IMR-90 (cell line): Measurements from ENCODE around the gene ODF2. TPM values are rescaled to one million over a fixed set of nuclear protein-coding genes. Genes with fewer than 3 reads are reported as not detected.
A peak's percentile ranks its signal among the peaks of the same experiment; 100 is the strongest.

Experiments
- ATAC-seq: fragments of 200-7000 bp; cut with Tn5 transposase; 2 replicates; pipeline ENCODE4 v1.9.1; 2020; ENCODE audit warnings: low read depth, mild to moderate bottlenecking, moderate library complexity
- BruUV-seq: library from RNA; stranded (reverse); fragments of 400-500 nt; replicated peaks from 2 replicates; lab custom pipeline; 2021; lab: Mats Ljungman, UMichigan
- CTCF ChIA-PET: fragments of 300-600 bp; formaldehyde crosslinking; extraction: SDS; loops from one replicate; lab custom pipeline; 2021; ENCODE audit warnings: antibody characterized with exemption; lab: Yijun Ruan, JAX
- POLR2A ChIA-PET: fragments of 300-600 bp; sonication (Branson Sonifier 250); formaldehyde crosslinking; loops from one replicate; lab custom pipeline; 2022; ENCODE audit warnings: antibody characterized with exemption; ENCODE audit not compliant: unreplicated experiment; lab: Charles Lee
- DNase-seq: peaks from one replicate; pipeline ENCODE4 v3.0.0; 2013
- H2AFZ ChIP-seq: replicated peaks from 2 replicates; pipeline ENCODE3; 2013; ENCODE audit warnings: low read length, mild to moderate bottlenecking; ENCODE audit not compliant: poor library complexity
- H2AK5ac ChIP-seq: 2 replicates; pipeline ENCODE4 v1.6.1; 2013; ENCODE audit warnings: low read depth, low read length, inconsistent platforms
- H2AK9ac ChIP-seq: replicated peaks from 2 replicates; pipeline ENCODE3; 2013; ENCODE audit warnings: mild to moderate bottlenecking, low read depth, low read length, moderate library complexity; ENCODE audit not compliant: poor library complexity
- H2BK120ac ChIP-seq: 2 replicates; pipeline ENCODE4 v1.6.1; 2013; ENCODE audit warnings: low read depth, low read length, inconsistent platforms
- H2BK15ac ChIP-seq: 3 replicates; pipeline ENCODE4 v1.6.1; 2013; ENCODE audit warnings: low read depth, low read length, inconsistent platforms
- H2BK20ac ChIP-seq: 2 replicates; pipeline ENCODE4 v1.6.1; 2013; ENCODE audit warnings: low read depth, mild to moderate bottlenecking, inconsistent platforms, low read length, moderate library complexity
- H2BK5ac ChIP-seq: 2 replicates; pipeline ENCODE4 v1.6.1; 2013; ENCODE audit warnings: mild to moderate bottlenecking, low read depth, low read length, inconsistent platforms; ENCODE audit not compliant: poor library complexity, severe bottlenecking
- H3K14ac ChIP-seq: replicated peaks from 2 replicates; pipeline ENCODE4 v1.6.1; 2013; ENCODE audit warnings: low read depth, low read length, inconsistent platforms
- H3K18ac ChIP-seq: 2 replicates; pipeline ENCODE4 v1.6.1; 2013; ENCODE audit warnings: low read depth, low read length, control low read depth
- H3K23ac ChIP-seq: 2 replicates; pipeline ENCODE4 v1.6.1; 2013; ENCODE audit warnings: low read depth, low read length, inconsistent platforms
- H3K27ac ChIP-seq: 2 replicates; pipeline ENCODE4 v1.5.1; 2013; ENCODE audit warnings: mild to moderate bottlenecking, control low read depth, low read length; ENCODE audit not compliant: insufficient read depth
- H3K27me3 ChIP-seq: 2 replicates; pipeline ENCODE4 v1.6.1; 2013; ENCODE audit warnings: low read length; ENCODE audit not compliant: control insufficient read depth, insufficient read depth
- H3K36me3 ChIP-seq: 2 replicates; pipeline ENCODE4 v1.6.1; 2013; ENCODE audit warnings: low read length, mixed read lengths; ENCODE audit not compliant: control insufficient read depth, insufficient read depth
- H3K4ac ChIP-seq: 2 replicates; pipeline ENCODE4 v1.6.1; 2013; ENCODE audit warnings: low read depth, low read length, inconsistent platforms
- H3K4me1 ChIP-seq: 2 replicates; pipeline ENCODE4 v1.6.1; 2013; ENCODE audit warnings: low read length, mixed read lengths; ENCODE audit not compliant: control insufficient read depth, insufficient read depth
- H3K4me2 ChIP-seq: 2 replicates; pipeline ENCODE4 v1.6.1; 2013; ENCODE audit warnings: low read depth, mild to moderate bottlenecking, control low read depth, low read length, moderate library complexity
- H3K4me3 ChIP-seq: 2 replicates; pipeline ENCODE4 v1.5.1; 2013; ENCODE audit warnings: low read depth, mild to moderate bottlenecking, control low read depth, low read length, moderate library complexity; ENCODE audit not compliant: insufficient read depth
- H3K56ac ChIP-seq: 2 replicates; pipeline ENCODE4 v1.6.1; 2013; ENCODE audit warnings: low read length, inconsistent platforms; ENCODE audit not compliant: insufficient read depth; ENCODE audit errors: extremely low read depth
- H3K79me1 ChIP-seq, 2 experiments: 2 replicates each; pipeline ENCODE4 v1.6.1; 2013; ENCODE audit warnings: low read length in 2 of 2, inconsistent platforms in 1 of 2, low read depth in 1 of 2
- H3K9ac ChIP-seq: 2 replicates; pipeline ENCODE4 v1.6.1; 2013; ENCODE audit warnings: low read depth, low read length, control low read depth
- H3K9me1 ChIP-seq: 2 replicates; pipeline ENCODE4 v1.6.1; 2013; ENCODE audit warnings: low read length, inconsistent platforms; ENCODE audit not compliant: insufficient read depth
- H3K9me3 ChIP-seq: 2 replicates; pipeline ENCODE4 v1.6.1; 2013; ENCODE audit warnings: low read length; ENCODE audit not compliant: control insufficient read depth, insufficient read depth
- H4K20me1 ChIP-seq: 2 replicates; pipeline ENCODE4 v1.6.1; 2013; ENCODE audit warnings: low read length, inconsistent platforms; ENCODE audit not compliant: insufficient read depth
- H4K5ac ChIP-seq: 2 replicates; pipeline ENCODE4 v1.6.1; 2013; ENCODE audit warnings: mild to moderate bottlenecking, low read depth, low read length, control low read depth
- H4K8ac ChIP-seq, 2 experiments: 2 replicates each; pipeline ENCODE4 v1.6.1; 2013; ENCODE audit warnings: low read depth in 2 of 2, low read length in 2 of 2, control low read depth in 1 of 2, inconsistent platforms in 1 of 2
- H4K91ac ChIP-seq: 2 replicates; pipeline ENCODE4 v1.6.1; 2013; ENCODE audit warnings: low read depth, low read length, inconsistent platforms; ENCODE audit not compliant: insufficient read depth
- BHLHE40 ChIP-seq: fragments of 150-350 bp; IDR thresholded peaks from 2 replicates; pipeline ENCODE4 v1.6.1; 2016; ENCODE audit warnings: mild to moderate bottlenecking, low read depth, low read length
- CTCF ChIP-seq: conservative IDR thresholded peaks from 2 replicates; pipeline ENCODE4 v1.5.1; 2012; ENCODE audit warnings: mild to moderate bottlenecking, low read depth, low read length, improper control_type of control experiment
- ELK1 ChIP-seq: fragments of 150-350 bp; IDR thresholded peaks from 2 replicates; pipeline ENCODE4 v1.6.1; 2016; ENCODE audit warnings: low read depth, mild to moderate bottlenecking, low read length, moderate library complexity, borderline replicate concordance
- FOS ChIP-seq: fragments of 150-350 bp; IDR thresholded peaks from 2 replicates; pipeline ENCODE4 v1.6.1; 2016; ENCODE audit warnings: low read depth, low read length
- NFE2L2 ChIP-seq: fragments of 150-350 bp; IDR thresholded peaks from 2 replicates; pipeline ENCODE4 v1.6.1; 2016; ENCODE audit warnings: low read depth, mild to moderate bottlenecking, low read length
- POLR2A ChIP-seq: IDR thresholded peaks from 2 replicates; pipeline ENCODE4 v1.6.1; 2012; ENCODE audit warnings: mild to moderate bottlenecking, low read depth, low read length
- RFX5 ChIP-seq: IDR thresholded peaks from 2 replicates; pipeline ENCODE4 v1.8.0; 2012; ENCODE audit warnings: low read depth, mild to moderate bottlenecking, low read length, moderate library complexity
- WGBS, 2 experiments: methylation state at CpG; one replicate each; pipeline versions ENCODE4 v1.1.5 to v1.1.7; 2013; ENCODE audit warnings: missing lambda C conversion rate in 2 of 2; ENCODE audit not compliant: insufficient read length in 1 of 2; ENCODE audit errors: extremely low coverage in 2 of 2; 5-methylcytosine and 5-hydroxymethylcytosine counted together
- dilution Hi-C: fragments of 300-500 bp; cut with HindIII; formaldehyde crosslinking; loops from one replicate; pipeline ENCODE4 v1.14.3; 2018; ENCODE audit warnings: low sequenced_read_pairs; ENCODE audit not compliant: unreplicated experiment
- in situ Hi-C: fragments of 300-500 bp; cut with MboI; formaldehyde crosslinking; loops from 3 replicates; pipeline ENCODE4 v1.14.3; 2019; ENCODE audit warnings: low sequenced_read_pairs, inconsistent platforms, mixed read lengths
- intact Hi-C: fragments of 100-400 bp; cut with micrococcal nuclease; formaldehyde crosslinking; loops from 2 replicates; pipeline ENCODE4 v1.10.0; 2022
- polyA plus RNA-seq, 3 experiments: library from polyadenylated mRNA; depleted of rRNA; stranded (reverse); fragments of >200 nt; gene quantifications; 2 replicates each; pipeline ENCODE4 v1.2.3, GENCODE V29; 2012; ENCODE audit warnings: low replicate concordance in 1 of 3
- total RNA-seq: library from RNA; depleted of rRNA; stranded (reverse); fragments of >200 nt; gene quantifications from 2 replicates; pipeline ENCODE4 v1.2.3, GENCODE V29; 2012

Gene ODF2
- total and polyA plus RNA-seq, 2 of the 4 experiments (the other 2 are of a cell fraction): 40.2 to 46.4 TPM

DNA sequence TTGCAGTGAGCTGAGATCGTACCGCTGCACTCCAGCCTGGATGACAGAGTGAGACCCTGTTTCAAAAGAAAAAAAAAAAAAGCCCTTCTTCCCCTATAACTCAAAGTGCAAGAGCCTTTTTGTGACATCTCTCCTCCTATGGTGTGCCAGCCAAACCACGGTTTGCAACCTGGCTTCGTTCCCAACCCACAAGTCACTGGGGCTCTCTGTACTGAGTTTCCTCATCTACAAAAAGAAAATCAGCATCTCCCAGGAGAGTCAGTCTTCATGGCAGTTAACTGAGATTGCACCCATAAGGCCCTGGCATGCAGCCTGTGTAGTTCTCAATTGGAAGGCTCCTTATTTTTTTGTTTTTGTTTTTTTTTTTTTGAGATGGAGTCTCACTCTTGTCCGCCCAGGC, 14.8 kb downstream of the ODF2 start:
- Histone ChIP-seq H2BK5ac (no peak overlapping the region), H3K27ac (no peak overlapping the region), H3K79me1 (no peaks in the 10 kb centered on the region; a peak in 2 of 4 replicates), H4K20me1 (no peaks in the 10 kb centered on the region), H2AK5ac (no peak overlapping the region), H3K18ac (no peak overlapping the region), H3K56ac (no peak overlapping the region), H3K9me1 (peaks cover 14% of the 10 kb centered on the region; the same call in 1 of the 2 replicates), H3K27me3 (no peaks in the 10 kb centered on the region), H2BK15ac (no peak overlapping the region), H3K23ac (no peak overlapping the region), H3K4me3 (no peak overlapping the region), H4K8ac (no peak overlapping the region), H3K4ac (no peak overlapping the region), H4K5ac (no peak overlapping the region), H2BK120ac (no peak overlapping the region), H4K91ac (no peak overlapping the region), H3K4me1 (no peaks in the 10 kb centered on the region), H3K14ac (no peak overlapping the region), H2BK20ac (no peak overlapping the region), H3K9ac (no peak overlapping the region), H3K36me3 (peaks cover 22% of the 10 kb centered on the region), H3K9me3 (no peaks in the 10 kb centered on the region), H2AK9ac (no peak overlapping the region), H2AFZ (no peak overlapping the region), H3K4me2 (no peak overlapping the region)
- dilution Hi-C loops (no loop called here), in situ Hi-C loops (no loop called here), intact Hi-C loops (no loop called here)
- 40% methylated on average over 2 of the region's 5 CpGs; no CpG with 5 or more reads in 1 of the 2 experiments for WGBS, 2 experiments
- ChIA-PET POLR2A (interaction anchor here (0.6 kb wide), 1 partner anchor 418 kb away, joined by 4 read pairs; no protein-coding TSS in a partner anchor), CTCF (no interaction called here)
- no peak for TF ChIP-seq BHLHE40
- TF ChIP-seq CTCF: no peak
- no peak for TF ChIP-seq POLR2A
- TF ChIP-seq FOS: no peak
- no peak for TF ChIP-seq RFX5
- TF ChIP-seq NFE2L2: no peak
- TF ChIP-seq ELK1: no peak
- DNase-seq: peak; percentile 50
- ATAC-seq: peak; percentile 66
- BruUV-seq: no TSS peak
